ENCODE measurements around the gene TRMU.

TRMU gene

DNA sequence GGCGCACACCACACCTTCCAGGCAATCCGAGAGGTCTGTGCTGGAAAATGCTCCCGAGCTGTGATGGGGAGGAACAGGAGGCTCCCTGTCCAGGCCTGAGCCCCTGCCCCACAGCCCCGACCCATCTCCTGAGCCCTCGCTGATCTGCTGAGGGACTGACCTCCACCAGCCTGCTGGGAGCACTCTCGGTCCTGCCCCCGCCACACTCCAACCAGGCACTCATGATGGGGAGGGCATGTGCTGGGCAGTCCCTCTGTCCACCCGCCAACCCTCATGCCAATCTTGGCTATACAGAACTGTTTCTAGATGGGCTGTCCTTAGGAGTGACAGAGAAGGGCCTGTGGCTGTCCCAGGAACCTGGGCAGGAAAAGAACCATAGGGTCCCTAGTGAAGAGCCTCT lies 70.8 kb downstream of the TRMU start:
- TF ChIP-seq CSDC2 (CRISPR knock-in tag; IDR thresholded peaks at IDR 0.05) (no peak), ZNF565 (CRISPR knock-in tag; conservative IDR thresholded peaks at IDR 0.05; ENCODE audit: low read depth) (no peak), GLIS3 (CRISPR knock-in tag; IDR thresholded peaks at IDR 0.05) (no peak), SNAI2 (CRISPR knock-in tag; IDR thresholded peaks at IDR 0.05) (no peak), ZC3H10 (CRISPR knock-in tag; IDR thresholded peaks at IDR 0.05) (no peak), TOX (CRISPR knock-in tag; IDR thresholded peaks at IDR 0.05; ENCODE audit: borderline replicate concordance) (no peak), BACH2 (CRISPR knock-in tag; IDR thresholded peaks at IDR 0.05; ENCODE audit: borderline replicate concordance) (no peak), ZNF8 (CRISPR knock-in tag; IDR thresholded peaks at IDR 0.05) (no peak), OSR1 (CRISPR knock-in tag; IDR thresholded peaks at IDR 0.05) (no peak), ESRRG (CRISPR knock-in tag; IDR thresholded peaks at IDR 0.05) (no peak), PPARA (CRISPR knock-in tag; IDR thresholded peaks at IDR 0.05; ENCODE audit: borderline replicate concordance) (no peak), TCF4 (CRISPR knock-in tag; IDR thresholded peaks at IDR 0.05; ENCODE audit: borderline replicate concordance) (no peak), RARB (CRISPR knock-in tag; IDR thresholded peaks at IDR 0.05) (no peak), ZNF70 (CRISPR knock-in tag; IDR thresholded peaks at IDR 0.05) (no peak), ISL1 (CRISPR knock-in tag; IDR thresholded peaks at IDR 0.05) (no peak)
- TF ChIP-seq, protein P1, sequence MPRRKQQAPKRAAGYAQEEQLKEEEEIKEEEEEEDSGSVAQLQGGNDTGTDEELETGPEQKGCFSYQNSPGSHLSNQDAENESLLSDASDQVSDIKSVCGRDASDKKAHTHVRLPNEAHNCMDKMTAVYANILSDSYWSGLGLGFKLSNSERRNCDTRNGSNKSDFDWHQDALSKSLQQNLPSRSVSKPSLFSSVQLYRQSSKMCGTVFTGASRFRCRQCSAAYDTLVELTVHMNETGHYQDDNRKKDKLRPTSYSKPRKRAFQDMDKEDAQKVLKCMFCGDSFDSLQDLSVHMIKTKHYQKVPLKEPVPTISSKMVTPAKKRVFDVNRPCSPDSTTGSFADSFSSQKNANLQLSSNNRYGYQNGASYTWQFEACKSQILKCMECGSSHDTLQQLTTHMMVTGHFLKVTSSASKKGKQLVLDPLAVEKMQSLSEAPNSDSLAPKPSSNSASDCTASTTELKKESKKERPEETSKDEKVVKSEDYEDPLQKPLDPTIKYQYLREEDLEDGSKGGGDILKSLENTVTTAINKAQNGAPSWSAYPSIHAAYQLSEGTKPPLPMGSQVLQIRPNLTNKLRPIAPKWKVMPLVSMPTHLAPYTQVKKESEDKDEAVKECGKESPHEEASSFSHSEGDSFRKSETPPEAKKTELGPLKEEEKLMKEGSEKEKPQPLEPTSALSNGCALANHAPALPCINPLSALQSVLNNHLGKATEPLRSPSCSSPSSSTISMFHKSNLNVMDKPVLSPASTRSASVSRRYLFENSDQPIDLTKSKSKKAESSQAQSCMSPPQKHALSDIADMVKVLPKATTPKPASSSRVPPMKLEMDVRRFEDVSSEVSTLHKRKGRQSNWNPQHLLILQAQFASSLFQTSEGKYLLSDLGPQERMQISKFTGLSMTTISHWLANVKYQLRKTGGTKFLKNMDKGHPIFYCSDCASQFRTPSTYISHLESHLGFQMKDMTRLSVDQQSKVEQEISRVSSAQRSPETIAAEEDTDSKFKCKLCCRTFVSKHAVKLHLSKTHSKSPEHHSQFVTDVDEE (CRISPR knock-in tag; IDR thresholded peaks at IDR 0.05), result no peak
- TF ChIP-seq, protein P2, sequence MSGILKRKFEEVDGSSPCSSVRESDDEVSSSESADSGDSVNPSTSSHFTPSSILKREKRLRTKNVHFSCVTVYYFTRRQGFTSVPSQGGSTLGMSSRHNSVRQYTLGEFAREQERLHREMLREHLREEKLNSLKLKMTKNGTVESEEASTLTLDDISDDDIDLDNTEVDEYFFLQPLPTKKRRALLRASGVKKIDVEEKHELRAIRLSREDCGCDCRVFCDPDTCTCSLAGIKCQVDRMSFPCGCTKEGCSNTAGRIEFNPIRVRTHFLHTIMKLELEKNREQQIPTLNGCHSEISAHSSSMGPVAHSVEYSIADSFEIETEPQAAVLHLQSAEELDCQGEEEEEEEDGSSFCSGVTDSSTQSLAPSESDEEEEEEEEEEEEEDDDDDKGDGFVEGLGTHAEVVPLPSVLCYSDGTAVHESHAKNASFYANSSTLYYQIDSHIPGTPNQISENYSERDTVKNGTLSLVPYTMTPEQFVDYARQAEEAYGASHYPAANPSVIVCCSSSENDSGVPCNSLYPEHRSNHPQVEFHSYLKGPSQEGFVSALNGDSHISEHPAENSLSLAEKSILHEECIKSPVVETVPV (CRISPR knock-in tag; IDR thresholded peaks at IDR 0.05), result no peak
- TF ChIP-seq, protein P3, sequence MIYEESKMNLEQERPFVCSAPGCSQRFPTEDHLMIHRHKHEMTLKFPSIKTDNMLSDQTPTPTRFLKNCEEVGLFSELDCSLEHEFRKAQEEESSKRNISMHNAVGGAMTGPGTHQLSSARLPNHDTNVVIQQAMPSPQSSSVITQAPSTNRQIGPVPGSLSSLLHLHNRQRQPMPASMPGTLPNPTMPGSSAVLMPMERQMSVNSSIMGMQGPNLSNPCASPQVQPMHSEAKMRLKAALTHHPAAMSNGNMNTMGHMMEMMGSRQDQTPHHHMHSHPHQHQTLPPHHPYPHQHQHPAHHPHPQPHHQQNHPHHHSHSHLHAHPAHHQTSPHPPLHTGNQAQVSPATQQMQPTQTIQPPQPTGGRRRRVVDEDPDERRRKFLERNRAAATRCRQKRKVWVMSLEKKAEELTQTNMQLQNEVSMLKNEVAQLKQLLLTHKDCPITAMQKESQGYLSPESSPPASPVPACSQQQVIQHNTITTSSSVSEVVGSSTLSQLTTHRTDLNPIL (CRISPR knock-in tag; IDR thresholded peaks at IDR 0.05; ENCODE audit: low read depth), result no peak
- TF ChIP-seq, protein P4, sequence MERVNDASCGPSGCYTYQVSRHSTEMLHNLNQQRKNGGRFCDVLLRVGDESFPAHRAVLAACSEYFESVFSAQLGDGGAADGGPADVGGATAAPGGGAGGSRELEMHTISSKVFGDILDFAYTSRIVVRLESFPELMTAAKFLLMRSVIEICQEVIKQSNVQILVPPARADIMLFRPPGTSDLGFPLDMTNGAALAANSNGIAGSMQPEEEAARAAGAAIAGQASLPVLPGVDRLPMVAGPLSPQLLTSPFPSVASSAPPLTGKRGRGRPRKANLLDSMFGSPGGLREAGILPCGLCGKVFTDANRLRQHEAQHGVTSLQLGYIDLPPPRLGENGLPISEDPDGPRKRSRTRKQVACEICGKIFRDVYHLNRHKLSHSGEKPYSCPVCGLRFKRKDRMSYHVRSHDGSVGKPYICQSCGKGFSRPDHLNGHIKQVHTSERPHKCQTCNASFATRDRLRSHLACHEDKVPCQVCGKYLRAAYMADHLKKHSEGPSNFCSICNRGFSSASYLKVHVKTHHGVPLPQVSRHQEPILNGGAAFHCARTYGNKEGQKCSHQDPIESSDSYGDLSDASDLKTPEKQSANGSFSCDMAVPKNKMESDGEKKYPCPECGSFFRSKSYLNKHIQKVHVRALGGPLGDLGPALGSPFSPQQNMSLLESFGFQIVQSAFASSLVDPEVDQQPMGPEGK (CRISPR knock-in tag; IDR thresholded peaks at IDR 0.05; ENCODE audit: borderline replicate concordance), result no peak
- TF ChIP-seq, protein P5, sequence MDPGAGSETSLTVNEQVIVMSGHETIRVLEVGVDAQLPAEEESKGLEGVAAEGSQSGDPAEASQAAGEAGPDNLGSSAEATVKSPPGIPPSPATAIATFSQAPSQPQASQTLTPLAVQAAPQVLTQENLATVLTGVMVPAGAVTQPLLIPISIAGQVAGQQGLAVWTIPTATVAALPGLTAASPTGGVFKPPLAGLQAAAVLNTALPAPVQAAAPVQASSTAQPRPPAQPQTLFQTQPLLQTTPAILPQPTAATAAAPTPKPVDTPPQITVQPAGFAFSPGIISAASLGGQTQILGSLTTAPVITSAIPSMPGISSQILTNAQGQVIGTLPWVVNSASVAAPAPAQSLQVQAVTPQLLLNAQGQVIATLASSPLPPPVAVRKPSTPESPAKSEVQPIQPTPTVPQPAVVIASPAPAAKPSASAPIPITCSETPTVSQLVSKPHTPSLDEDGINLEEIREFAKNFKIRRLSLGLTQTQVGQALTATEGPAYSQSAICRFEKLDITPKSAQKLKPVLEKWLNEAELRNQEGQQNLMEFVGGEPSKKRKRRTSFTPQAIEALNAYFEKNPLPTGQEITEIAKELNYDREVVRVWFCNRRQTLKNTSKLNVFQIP (CRISPR knock-in tag; IDR thresholded peaks at IDR 0.05; ENCODE audit: borderline replicate concordance, low read depth), result no peak
- ATAC-seq, result 0 out of 3 replicates have a peak, but pooled peaks have one; percentile 26

DNA sequence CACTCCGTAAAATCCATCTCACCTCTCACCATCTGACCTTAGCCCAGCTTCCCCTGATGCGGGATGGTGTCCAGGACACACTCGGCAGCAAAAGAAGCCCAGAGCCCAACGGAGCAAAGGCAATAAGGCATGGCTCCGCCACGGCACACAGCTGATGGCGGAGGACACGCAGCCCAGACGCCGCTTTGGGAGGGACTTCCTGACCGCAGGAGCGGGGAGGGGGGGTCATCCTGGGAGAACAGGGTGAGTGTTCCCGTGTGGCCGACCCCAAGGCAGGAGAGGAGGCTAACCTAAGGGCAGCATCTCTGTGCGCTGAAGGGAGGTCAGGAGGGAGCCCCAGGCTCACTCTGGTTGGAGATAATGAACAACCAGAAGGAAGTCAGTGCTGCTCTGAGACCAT lies 71.3 kb downstream of the TRMU start:
- TF ChIP-seq ESRRG (CRISPR knock-in tag; IDR thresholded peaks at IDR 0.05), result no peak
- no peak for TF ChIP-seq TCF4 (CRISPR knock-in tag; IDR thresholded peaks at IDR 0.05; ENCODE audit: borderline replicate concordance)
- no peak for TF ChIP-seq ZFP30 (CRISPR knock-in tag; IDR thresholded peaks at IDR 0.05)
- TF ChIP-seq, protein P2 (CRISPR knock-in tag; IDR thresholded peaks at IDR 0.05), result no peak

More for the DNA sequence above, 71.3 kb downstream of the TRMU start:
- no peak for ATAC-seq
